ENCODE results near the gene PFDN1. TPM values are rescaled to one million over a fixed set of nuclear protein-coding genes. Genes with fewer than 3 reads are reported as not detected.

PFDN1 gene
- total and polyA plus RNA-seq, 2 experiments from 2014 or later = 119 to 256 TPM

- TF ChIP-seq CTCF (conservative IDR thresholded peaks at IDR 0.05; ENCODE audit: low read depth in 2 of 2) = no peak
- TF ChIP-seq ETS1 (IDR thresholded peaks at IDR 0.05) = no peak
- no peak for TF ChIP-seq STAT1 (IDR thresholded peaks at IDR 0.05; ENCODE audit: unreplicated experiment)
- TF ChIP-seq ZNF114 (CRISPR knock-in tag; IDR thresholded peaks at IDR 0.05) = no peak
- no peak for TF ChIP-seq NANOG (IDR thresholded peaks at IDR 0.05; ENCODE audit: borderline replicate concordance)
Observed at GRCh38 chr5:140242890-140243585, 59.9 kb downstream of the PFDN1 start (continued).

GRCh38 chr5:140242099-140242498 is 60.8 kb downstream of the PFDN1 start:
- ATAC-seq = peak; percentile 25
- Histone ChIP-seq H3K9me2 (ENCODE audit: insufficient read depth) (no peaks in the 10 kb centered on the region), H3K27ac (ENCODE audit: low read depth) (no peak overlapping the region; the same call in 1 of the 2 replicates), H3K4me3 (no peak overlapping the region), H2AFZ (no peak overlapping the region), H4K20me1 (replicated peaks; ENCODE audit: insufficient read depth) (peaks cover 7% of the 10 kb centered on the region; the same call in 1 of the 2 replicates), H3K79me2 (replicated peaks; ENCODE audit: insufficient read depth) (peaks cover 3% of the 10 kb centered on the region; the same call in 1 of the 2 replicates), H3K36me3 (ENCODE audit: insufficient read depth) (no peaks in the 10 kb centered on the region), H3K4me2 (no peak overlapping the region), H3K4me1 (ENCODE audit: insufficient read depth) (peaks cover 26% of the 10 kb centered on the region), H3F3A (replicated peaks; ENCODE audit: low read depth) (peaks cover 12% of the 10 kb centered on the region; the same call in 1 of the 2 replicates), H3K27me3 (ENCODE audit: insufficient read depth) (no peaks in the 10 kb centered on the region)
- no peak overlapping the region for H3K27ac Mint-ChIP-seq
- DNase-seq (ENCODE audit: low spot score) = peak; percentile 70
- H3K9me3 Mint-ChIP-seq = no peaks in the 10 kb centered on the region; the same call in 2 of the 3 replicates
- peaks cover 14% of the 10 kb centered on the region; the same call in 2 of the 3 replicates for H3K36me3 Mint-ChIP-seq (ENCODE audit: low read depth)
- no peak overlapping the region; the same call in 2 of the 3 replicates for H3K4me3 Mint-ChIP-seq
- TF ChIP-seq ETS1 (IDR thresholded peaks at IDR 0.05) = no peak
- peak; percentile 54 to 55 for TF ChIP-seq CTCF (conservative IDR thresholded peaks at IDR 0.05; ENCODE audit: low read depth in 2 of 2)
- H3K4me1 Mint-ChIP-seq = peaks cover 42% of the 10 kb centered on the region
- H3K27me3 Mint-ChIP-seq (ENCODE audit: insufficient read depth, low read depth, poor library complexity) = peaks cover 29% of the 10 kb centered on the region

All from GM23338 (cell line).